ENCODE measurements around the gene MROH2B.

The MROH2B gene

GRCh38 chr5:40986666-40987065 is 84.5 kb downstream of the MROH2B start:
- peaks cover 13% of the 10 kb centered on the region for H3K9me3 Mint-ChIP-seq
- no peaks in the 10 kb centered on the region for H3K36me3 Mint-ChIP-seq (ENCODE audit: low read depth)
- TF ChIP-seq CTCF (IDR thresholded peaks at IDR 0.05): no peak
- peaks cover 35% of the 10 kb centered on the region for H3K4me1 Mint-ChIP-seq
- H3K27me3 Mint-ChIP-seq (ENCODE audit: low read depth, poor library complexity): no peaks in the 10 kb centered on the region
- no peak for DNase-seq
- H3K4me3 Mint-ChIP-seq: no peak overlapping the region
- no peak overlapping the region for H3K27ac Mint-ChIP-seq

GRCh38 chr5:40985501-40985900 is 85.6 kb downstream of the MROH2B start:
- DNase-seq: no peak
- no peaks in the 10 kb centered on the region for H3K27me3 Mint-ChIP-seq (ENCODE audit: low read depth, poor library complexity)
- no peak overlapping the region for H3K4me3 Mint-ChIP-seq
- H3K9me3 Mint-ChIP-seq: peaks cover 13% of the 10 kb centered on the region
- no peak for TF ChIP-seq CTCF (IDR thresholded peaks at IDR 0.05)
- H3K4me1 Mint-ChIP-seq: peaks cover 26% of the 10 kb centered on the region
- peak overlapping the region; percentile 11 for H3K27ac Mint-ChIP-seq
- H3K36me3 Mint-ChIP-seq (ENCODE audit: low read depth): no peaks in the 10 kb centered on the region

GRCh38 chr5:40984884-40985283 is 86.3 kb downstream of the MROH2B start:
- Mint-ChIP-seq H3K27me3 (ENCODE audit: low read depth, poor library complexity) (no peaks in the 10 kb centered on the region), H3K36me3 (ENCODE audit: low read depth) (no peaks in the 10 kb centered on the region), H3K27ac (peak overlapping the region; percentile 11), H3K4me3 (no peak overlapping the region), H3K9me3 (peaks cover 13% of the 10 kb centered on the region), H3K4me1 (peaks cover 26% of the 10 kb centered on the region)
- no peak for TF ChIP-seq CTCF (IDR thresholded peaks at IDR 0.05)
- DNase-seq: no peak

GRCh38 chr5:40983781-40984180 is 87.4 kb downstream of the MROH2B start:
- Mint-ChIP-seq H3K27me3 (ENCODE audit: low read depth, poor library complexity) (no peaks in the 10 kb centered on the region), H3K36me3 (ENCODE audit: low read depth) (no peaks in the 10 kb centered on the region), H3K4me1 (peaks cover 24% of the 10 kb centered on the region), H3K9me3 (peaks cover 13% of the 10 kb centered on the region), H3K4me3 (no peak overlapping the region), H3K27ac (no peak overlapping the region)
- TF ChIP-seq CTCF (IDR thresholded peaks at IDR 0.05): no peak
- no peak for DNase-seq

GRCh38 chr5:40981420-40981819 is 89.7 kb downstream of the MROH2B start:
- no peaks in the 10 kb centered on the region for H3K36me3 Mint-ChIP-seq (ENCODE audit: low read depth)
- peaks cover 3% of the 10 kb centered on the region for H3K27me3 Mint-ChIP-seq (ENCODE audit: low read depth, poor library complexity)
- TF ChIP-seq CTCF (IDR thresholded peaks at IDR 0.05): no peak
- peaks cover under 1% of the 10 kb centered on the region for H3K9me3 Mint-ChIP-seq
- no peak overlapping the region for H3K27ac Mint-ChIP-seq
- H3K4me1 Mint-ChIP-seq: peaks cover 20% of the 10 kb centered on the region
- no peak for DNase-seq
- H3K4me3 Mint-ChIP-seq: no peak overlapping the region

- Mint-ChIP-seq H3K36me3 (ENCODE audit: low read depth) (no peaks in the 10 kb centered on the region), H3K27me3 (ENCODE audit: low read depth, poor library complexity) (peaks cover 3% of the 10 kb centered on the region), H3K9me3 (no peaks in the 10 kb centered on the region), H3K4me1 (no peaks in the 10 kb centered on the region), H3K27ac (no peak overlapping the region), H3K4me3 (no peak overlapping the region)
- no peak for TF ChIP-seq CTCF (IDR thresholded peaks at IDR 0.05)
- DNase-seq: no peak
These were observed 94.3 kb downstream of the MROH2B start for GRCh38 chr5:40976836-40977235.

Data from nephron progenitor cell (in vitro differentiated cells).